G401 (cell line): ENCODE measurements around the gene LRRC31. TPM values are rescaled to one million over a fixed set of nuclear protein-coding genes. Genes with fewer than 3 reads are reported as not detected.

Source experiments
- DNase-seq: peaks from one replicate; pipeline ENCODE4 v3.0.0-alpha.2; 2015; ENCODE audit warnings: low spot score
- in situ Hi-C: cut with HindIII; loops from 2 replicates; pipeline ENCODE4 v1.10.0; 2016; ENCODE audit warnings: low sequenced_read_pairs, mixed read lengths
- total RNA-seq: library from RNA; depleted of rRNA; stranded (reverse); fragments of >200 nt; shearing (Covaris generic); gene quantifications from 2 replicates; pipeline ENCODE4 v1.2.3, GENCODE V29; 2014; rRNA removed

The LRRC31 gene
- not detected in 2 replicates for total RNA-seq

DNA sequence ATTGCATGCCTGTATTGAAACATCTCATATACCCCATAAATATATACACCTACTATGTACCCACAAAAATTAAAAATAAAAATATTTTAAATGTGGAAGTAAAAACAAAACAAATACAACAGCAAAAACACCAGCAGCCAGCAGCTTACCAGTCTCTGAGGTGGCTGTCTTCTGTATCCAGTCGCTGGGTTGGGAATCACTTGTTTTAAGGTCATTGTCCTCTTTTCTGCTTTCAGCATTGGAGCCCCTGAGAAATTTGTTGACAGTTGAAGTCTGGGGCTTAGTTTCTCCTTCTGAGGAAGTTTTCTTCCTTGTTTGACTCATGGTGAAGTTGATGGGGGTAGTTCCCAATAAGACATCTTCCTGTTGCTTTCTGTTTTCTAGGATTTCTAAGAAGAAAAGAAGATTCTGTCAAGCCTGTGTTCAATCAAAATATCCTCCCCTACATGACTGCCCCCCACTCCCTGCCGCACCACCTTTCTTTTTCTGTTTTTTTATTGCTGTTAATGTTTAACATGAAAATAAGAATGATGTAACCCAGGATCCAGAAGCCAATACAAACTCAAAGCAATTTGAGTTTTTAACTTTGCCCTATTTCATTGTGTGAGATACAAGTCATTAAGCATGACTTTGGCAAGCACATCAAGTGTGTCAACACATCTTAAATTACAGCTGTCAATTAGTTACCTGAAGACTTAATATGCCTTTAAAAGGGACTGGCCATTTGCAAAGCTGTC, at the start of gene LRRC31:
LRRC31 (minus strand) TSS at position 452 of the 737 bp plus-strand sequence; CDS start at position 324, 128 bp downstream.
- in situ Hi-C loops = no loop called here
- DNase-seq = no peak

DNA sequence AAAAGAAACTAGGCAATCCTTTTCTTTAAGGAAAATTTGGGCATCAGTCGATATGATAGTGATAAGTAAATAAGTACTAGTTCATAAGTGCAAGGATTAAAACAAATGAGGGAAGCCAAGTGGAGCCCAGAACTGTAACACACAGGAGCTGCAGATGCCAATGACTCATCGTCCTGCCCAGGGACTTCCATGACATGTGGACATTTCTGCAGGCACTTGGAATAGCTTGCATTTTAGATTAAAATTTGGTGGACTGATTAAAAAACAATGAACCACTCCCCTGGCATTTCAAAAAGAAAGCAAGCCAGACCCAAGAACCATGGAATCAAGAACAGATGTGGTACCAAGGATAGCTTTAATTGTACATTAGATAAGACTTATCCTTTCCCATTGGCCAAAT, 44.6 kb upstream of the LRRC31 start:
- in situ Hi-C loops = no loop called here
- DNase-seq = no peak

- in situ Hi-C loops = no loop called here
- DNase-seq = no peak
Observed at GRCh38 chr3:169913323-169913722, 43.6 kb upstream of the LRRC31 start.

DNA sequence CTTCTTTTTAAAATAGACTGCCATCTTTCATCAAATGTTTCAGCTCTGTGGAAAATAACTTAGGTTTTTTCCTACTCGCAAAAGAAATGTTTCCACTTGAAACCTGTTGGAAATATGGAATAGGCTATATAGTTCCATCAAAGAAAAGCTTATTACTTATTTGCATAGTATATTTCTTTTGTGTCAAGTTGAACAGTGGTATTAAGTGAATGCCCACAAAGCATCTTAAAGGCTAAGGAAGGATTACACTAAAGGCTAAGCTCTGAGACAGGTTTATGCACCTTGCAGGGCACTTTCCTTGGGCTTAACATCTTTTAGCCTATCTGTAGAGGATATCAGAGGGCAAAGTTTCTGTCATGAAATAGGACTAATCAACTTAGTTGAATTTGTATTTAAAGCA, 41.5 kb upstream of the LRRC31 start, which contains the start of gene SAMD7:
SAMD7 (plus strand) TSS at position 301 of the 400 bp plus-strand sequence. CDS start 7,927 bp downstream, outside the sequence.
- in situ Hi-C loops = no loop called here
- DNase-seq = no peak

DNA sequence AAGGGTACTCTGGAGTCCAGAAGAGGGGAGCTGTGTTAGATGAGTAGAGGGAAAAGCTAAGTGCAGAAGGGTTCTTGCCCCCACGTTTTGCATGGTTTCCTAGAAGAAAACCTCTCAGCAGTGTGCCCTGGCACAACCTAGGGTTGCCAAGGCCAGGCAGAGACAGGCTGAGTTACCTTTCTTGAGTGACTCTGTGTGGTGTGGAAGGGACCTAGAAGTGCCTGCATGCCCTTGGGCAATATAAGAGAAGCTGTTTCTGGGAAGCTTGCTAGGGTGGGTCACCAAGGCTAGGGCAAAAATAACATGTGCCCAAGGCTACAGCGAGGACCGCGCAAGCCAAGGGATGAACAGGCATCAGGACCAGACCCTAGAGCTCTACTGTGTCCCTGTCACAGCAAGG, 38.2 kb upstream of the LRRC31 start:
- in situ Hi-C loops = no loop called here
- no peak for DNase-seq

- in situ Hi-C loops = no loop called here
- no peak for DNase-seq
Observed at GRCh38 chr3:169907476-169907875, 37.7 kb upstream of the LRRC31 start.

DNA sequence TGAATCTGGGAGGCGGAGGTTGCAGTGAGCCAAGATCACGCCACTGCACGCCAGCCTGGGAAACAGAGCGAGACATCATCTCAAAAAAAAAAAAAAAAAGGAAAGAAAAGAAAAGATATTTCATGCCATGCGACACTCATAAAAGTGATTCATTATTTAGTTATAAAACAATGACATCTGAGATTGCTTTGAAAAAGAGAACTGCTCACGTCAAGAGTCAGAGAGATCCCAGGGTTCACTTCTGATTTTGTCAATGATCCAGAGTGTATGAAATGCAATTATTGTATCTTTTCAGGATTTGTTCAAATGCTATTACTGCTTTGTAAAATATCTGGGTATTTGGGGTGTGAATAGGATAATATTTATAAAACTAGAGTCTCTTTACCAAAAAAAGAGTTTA, 35.7 kb upstream of the LRRC31 start:
- in situ Hi-C loops = no loop called here
- DNase-seq = no peak

DNA sequence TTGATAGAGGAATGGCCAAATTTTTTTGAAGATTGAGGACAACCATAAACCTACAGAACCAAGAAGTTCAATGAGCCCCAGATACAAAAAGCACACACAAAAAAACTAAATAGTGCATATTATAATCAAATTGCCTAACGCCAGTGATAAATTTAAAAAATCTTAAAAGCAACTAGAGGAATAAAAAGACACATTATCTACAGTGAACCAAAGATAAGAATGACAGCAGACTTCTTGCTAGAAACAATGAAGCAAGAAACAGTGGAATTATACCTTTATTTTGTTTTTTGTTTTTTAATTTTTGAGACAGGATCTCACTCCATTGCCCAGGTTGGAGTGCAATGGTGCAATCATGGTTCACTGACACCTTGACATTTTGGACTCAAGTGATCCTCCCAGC, 31.7 kb upstream of the LRRC31 start:
- in situ Hi-C loops = no loop called here

GRCh38 chr3:169897284-169897683, 27.5 kb upstream of the LRRC31 start:
- no peak for DNase-seq

More for the DNA sequence above, 31.7 kb upstream of the LRRC31 start:
- DNase-seq = no peak

GRCh38 chr3:169895072-169895471, 25.3 kb upstream of the LRRC31 start:
- in situ Hi-C loops = no loop called here
- DNase-seq = no peak

More at GRCh38 chr3:169897284-169897683, 27.5 kb upstream of the LRRC31 start:
- in situ Hi-C loops = no loop called here

- in situ Hi-C loops = no loop called here
- DNase-seq = no peak
Observed at GRCh38 chr3:169894110-169894509, 24.4 kb upstream of the LRRC31 start.

DNA sequence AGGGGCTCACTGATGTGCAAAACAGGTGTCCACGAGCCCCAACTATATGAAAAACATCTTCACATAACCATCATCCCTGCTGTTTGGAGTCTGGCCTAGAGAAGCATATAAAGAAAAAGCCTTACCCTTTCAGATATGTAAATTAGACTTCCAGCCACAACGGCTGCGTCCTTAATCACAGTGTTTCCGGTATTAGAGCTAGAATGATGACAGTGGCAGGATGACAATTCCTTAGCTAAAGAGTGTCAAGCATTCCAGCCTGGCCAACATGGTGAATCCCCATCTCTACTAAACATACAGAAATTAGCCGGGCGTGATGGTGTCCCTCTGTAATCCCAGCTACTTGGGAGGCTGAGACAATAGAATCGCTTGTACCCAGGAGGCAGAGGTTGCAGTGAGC, 22.2 kb upstream of the LRRC31 start:
- DNase-seq = no peak
- in situ Hi-C loops = no loop called here

DNA sequence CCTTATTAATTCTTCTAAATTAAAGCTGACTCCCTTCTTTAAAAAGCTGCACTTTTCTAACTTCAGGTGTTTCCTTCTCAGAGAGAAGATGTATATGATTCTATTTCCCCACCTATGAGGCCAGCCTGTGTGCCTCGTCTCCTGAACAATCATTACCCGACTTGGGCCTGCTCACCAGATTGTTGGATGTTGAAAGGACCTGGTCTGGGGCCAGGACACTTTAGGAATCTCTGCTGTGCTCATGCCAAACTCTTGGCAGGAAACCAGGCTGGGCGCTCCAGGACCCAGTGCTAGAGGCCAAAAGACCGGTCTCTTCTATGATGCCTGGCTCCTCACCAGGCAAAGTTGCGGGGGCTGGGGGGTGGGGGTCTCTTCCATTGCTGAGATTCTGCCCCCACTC, 16.9 kb upstream of the LRRC31 start:
- DNase-seq = peak; percentile 75
- in situ Hi-C loops = no loop called here

GRCh38 chr3:169880576-169881250, 11.0 kb upstream of the LRRC31 start:
- DNase-seq = no peak
- in situ Hi-C loops = no loop called here

DNA sequence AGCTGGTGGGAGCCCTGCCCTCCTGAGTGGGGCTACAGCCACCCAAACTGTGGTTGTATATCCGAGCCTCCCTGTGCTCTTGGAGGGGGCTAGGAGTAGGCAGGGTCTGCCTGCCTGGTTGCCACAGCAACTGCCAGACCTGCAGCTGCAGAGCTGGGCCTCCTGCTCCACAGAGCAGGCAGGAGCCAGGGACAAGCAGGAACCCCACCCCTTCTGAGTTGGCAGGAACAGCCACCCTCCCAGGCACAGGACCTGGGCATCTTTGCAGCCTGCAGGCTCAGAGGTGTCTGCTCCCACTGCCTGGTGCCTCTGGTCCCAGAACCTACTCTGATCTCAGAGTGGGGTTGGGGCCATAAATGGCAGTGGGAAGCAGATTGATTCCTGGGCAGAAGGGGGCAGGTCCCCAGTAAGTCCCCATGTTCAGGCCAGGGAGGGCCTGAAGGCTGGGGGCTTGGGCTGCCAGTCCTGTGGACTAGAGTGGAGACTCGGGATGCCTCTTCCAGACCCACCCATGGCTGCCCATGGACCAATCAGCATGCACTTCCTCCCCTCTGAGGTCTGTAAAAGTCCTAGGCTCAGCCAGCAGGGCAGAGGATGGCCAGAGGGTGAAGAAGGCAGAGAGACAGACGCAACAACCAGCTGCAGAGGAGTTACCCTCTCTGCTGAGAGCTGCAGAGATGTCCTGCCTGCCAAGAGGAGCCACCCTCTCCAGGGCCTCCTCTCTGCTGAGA, 10.3 kb upstream of the LRRC31 start:
- DNase-seq = no peak
- in situ Hi-C loops = no loop called here

DNA sequence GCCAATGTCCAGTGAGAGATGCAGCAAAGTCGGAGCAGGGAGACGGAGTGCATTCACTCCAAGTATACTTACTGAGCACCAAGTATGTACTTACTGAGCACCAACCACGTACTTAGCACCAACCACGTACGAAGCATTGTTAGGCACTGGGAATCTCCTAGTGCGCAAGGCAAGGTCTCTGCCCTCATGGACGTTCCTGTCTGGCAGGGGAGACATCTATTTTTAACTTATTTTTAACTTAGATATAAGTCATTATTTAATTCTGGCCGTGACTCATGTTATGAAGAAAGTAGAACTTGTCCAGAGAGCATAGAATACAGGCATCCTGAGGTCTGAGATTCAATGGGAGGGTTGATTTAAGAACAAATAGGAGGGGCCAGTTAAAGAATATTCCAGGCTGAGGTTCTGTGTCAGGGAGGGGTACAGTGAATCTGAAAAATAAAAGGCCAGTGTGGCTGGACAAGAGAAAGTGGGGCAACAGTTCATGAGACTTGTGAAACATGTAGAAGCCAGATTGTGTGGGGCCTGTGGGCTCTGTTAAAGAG, 9.3 kb upstream of the LRRC31 start:
- in situ Hi-C loops = no loop called here
- DNase-seq = no peak

- in situ Hi-C loops = no loop called here
- DNase-seq = no peak
Observed at GRCh38 chr3:169871129-169871886, 1.6 kb upstream of the LRRC31 start.

DNA sequence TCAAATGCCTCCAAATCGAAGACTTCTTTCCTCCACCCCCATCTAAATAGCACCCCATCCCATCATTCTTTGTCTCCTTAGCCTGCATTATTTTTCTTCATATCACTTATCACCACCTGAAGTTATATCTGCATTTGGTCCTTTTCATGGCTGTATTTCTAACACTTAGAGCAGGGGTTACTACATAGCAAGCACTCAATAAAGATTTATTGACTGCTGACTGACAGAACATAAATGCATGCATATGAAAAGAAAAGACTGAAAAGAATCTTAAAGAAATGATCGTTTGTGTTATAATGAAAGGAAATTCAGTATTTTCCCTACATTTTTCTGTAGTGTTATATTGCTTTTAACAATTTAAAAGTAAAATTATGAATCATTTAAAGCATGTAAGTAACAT, 1.4 kb downstream of the LRRC31 start:
- no peak for DNase-seq
- in situ Hi-C loops = no loop called here

- in situ Hi-C loops = no loop called here
- no peak for DNase-seq
Observed at GRCh38 chr3:169867584-169868210, 2.0 kb downstream of the LRRC31 start.
